Ishikawa (cell line): ENCODE results near the gene YWHAE.

ENCODE experiments used
- CEBPB ChIP-seq: IDR thresholded peaks from 2 replicates; pipeline ENCODE4 v1.6.1; 2012
- CREB1 ChIP-seq: IDR thresholded peaks from 2 replicates; pipeline ENCODE4 v1.6.1; 2012; ENCODE audit warnings: low read depth
- EP300 ChIP-seq: IDR thresholded peaks from 2 replicates; pipeline ENCODE4 v1.6.1; 2012; ENCODE audit warnings: borderline replicate concordance
- FOXM1 ChIP-seq: IDR thresholded peaks from 2 replicates; pipeline ENCODE4 v1.6.1; 2012; ENCODE audit warnings: low read depth, borderline replicate concordance
- RAD21 ChIP-seq: IDR thresholded peaks from 2 replicates; pipeline ENCODE4 v1.6.1; 2012; ENCODE audit warnings: low read depth
- TAF1 ChIP-seq: IDR thresholded peaks from 2 replicates; pipeline ENCODE4 v1.6.1; 2012; ENCODE audit warnings: low read depth, mild to moderate bottlenecking
- TEAD4 ChIP-seq: IDR thresholded peaks from 2 replicates; pipeline ENCODE4 v1.6.1; 2012
- ZBTB7A ChIP-seq: IDR thresholded peaks from 2 replicates; pipeline ENCODE4 v1.6.1; 2012; ENCODE audit warnings: low read depth
- TF ChIP-seq, protein P1 (sequence below): IDR thresholded peaks from 2 replicates; pipeline ENCODE4 v1.6.1; 2012; ENCODE audit warnings: low read depth, mild to moderate bottlenecking
- TF ChIP-seq, protein P2 (sequence below): IDR thresholded peaks from 2 replicates; pipeline ENCODE4 v1.6.1; 2012
- TF ChIP-seq, protein P3 (sequence below): IDR thresholded peaks from 2 replicates; pipeline ENCODE4 v1.6.1; 2012

DNA sequence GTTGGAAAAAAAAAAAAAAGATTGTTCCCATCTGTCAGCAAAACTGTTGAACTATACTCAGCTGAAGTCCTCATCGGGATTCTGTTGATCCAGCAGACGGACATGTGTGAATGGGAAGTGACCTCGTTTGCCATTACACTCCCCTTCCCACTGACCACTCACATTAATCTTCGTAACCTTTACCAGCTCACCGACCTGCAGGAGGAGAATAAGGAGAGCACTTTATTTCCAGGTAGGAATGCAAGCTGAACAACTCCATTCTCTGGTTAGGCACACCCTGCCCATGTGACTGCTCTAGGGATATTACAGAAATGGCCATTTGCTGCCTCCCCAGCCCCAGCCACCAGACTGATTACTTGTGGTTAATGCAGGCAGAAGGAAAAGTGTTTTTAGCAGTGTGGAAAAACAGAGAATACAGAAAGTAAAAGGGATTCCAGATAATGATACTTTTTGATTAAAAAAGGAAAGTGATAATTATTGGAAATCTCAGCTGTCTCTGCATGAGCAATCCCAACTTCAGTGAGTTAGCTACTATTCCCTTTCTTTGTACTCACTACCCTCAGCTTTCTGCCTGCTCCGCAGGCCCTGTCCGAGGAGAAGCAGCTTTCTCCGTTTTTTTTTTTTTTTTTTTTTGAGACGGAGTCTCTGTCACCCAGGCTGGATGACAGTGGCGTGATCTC is 23.6 kb upstream of the YWHAE start:
- no peak for TF ChIP-seq TEAD4
- no peak for TF ChIP-seq EP300
- no peak for TF ChIP-seq TAF1
- TF ChIP-seq, protein P1, sequence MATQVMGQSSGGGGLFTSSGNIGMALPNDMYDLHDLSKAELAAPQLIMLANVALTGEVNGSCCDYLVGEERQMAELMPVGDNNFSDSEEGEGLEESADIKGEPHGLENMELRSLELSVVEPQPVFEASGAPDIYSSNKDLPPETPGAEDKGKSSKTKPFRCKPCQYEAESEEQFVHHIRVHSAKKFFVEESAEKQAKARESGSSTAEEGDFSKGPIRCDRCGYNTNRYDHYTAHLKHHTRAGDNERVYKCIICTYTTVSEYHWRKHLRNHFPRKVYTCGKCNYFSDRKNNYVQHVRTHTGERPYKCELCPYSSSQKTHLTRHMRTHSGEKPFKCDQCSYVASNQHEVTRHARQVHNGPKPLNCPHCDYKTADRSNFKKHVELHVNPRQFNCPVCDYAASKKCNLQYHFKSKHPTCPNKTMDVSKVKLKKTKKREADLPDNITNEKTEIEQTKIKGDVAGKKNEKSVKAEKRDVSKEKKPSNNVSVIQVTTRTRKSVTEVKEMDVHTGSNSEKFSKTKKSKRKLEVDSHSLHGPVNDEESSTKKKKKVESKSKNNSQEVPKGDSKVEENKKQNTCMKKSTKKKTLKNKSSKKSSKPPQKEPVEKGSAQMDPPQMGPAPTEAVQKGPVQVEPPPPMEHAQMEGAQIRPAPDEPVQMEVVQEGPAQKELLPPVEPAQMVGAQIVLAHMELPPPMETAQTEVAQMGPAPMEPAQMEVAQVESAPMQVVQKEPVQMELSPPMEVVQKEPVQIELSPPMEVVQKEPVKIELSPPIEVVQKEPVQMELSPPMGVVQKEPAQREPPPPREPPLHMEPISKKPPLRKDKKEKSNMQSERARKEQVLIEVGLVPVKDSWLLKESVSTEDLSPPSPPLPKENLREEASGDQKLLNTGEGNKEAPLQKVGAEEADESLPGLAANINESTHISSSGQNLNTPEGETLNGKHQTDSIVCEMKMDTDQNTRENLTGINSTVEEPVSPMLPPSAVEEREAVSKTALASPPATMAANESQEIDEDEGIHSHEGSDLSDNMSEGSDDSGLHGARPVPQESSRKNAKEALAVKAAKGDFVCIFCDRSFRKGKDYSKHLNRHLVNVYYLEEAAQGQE = no peak
- no peak for TF ChIP-seq RAD21
- TF ChIP-seq ZBTB7A = no peak
- TF ChIP-seq CREB1 = no peak
- TF ChIP-seq, protein P2, sequence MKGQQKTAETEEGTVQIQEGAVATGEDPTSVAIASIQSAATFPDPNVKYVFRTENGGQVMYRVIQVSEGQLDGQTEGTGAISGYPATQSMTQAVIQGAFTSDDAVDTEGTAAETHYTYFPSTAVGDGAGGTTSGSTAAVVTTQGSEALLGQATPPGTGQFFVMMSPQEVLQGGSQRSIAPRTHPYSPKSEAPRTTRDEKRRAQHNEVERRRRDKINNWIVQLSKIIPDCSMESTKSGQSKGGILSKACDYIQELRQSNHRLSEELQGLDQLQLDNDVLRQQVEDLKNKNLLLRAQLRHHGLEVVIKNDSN = peak; percentile 70
- TF ChIP-seq FOXM1 = no peak
- TF ChIP-seq CEBPB = no peak
- TF ChIP-seq, protein P3, sequence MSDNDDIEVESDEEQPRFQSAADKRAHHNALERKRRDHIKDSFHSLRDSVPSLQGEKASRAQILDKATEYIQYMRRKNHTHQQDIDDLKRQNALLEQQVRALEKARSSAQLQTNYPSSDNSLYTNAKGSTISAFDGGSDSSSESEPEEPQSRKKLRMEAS = no peak
